NCI-H1694 (cell line): ENCODE data around the gene MGLL.
A peak's percentile ranks its signal among the peaks of the same experiment; 100 is the strongest.

Experiments used
- DNase-seq: peaks from one replicate; lab custom pipeline; 2025; lab: John Stamatoyannopoulos, UW

Gene MGLL

GRCh38 chr3:127741246-127741645 lies 81.1 kb downstream of the MGLL start:
- no peak for DNase-seq

- DNase-seq: no peak
These were observed 82.0 kb downstream of the MGLL start for GRCh38 chr3:127740136-127740915.

GRCh38 chr3:127739347-127740135 lies 82.8 kb downstream of the MGLL start:
- no peak for DNase-seq

GRCh38 chr3:127738192-127738840 lies 84.0 kb downstream of the MGLL start:
- no peak for DNase-seq

- DNase-seq: no peak
These were observed 85.3 kb downstream of the MGLL start for GRCh38 chr3:127736801-127737539.

GRCh38 chr3:127735767-127736693 lies 86.3 kb downstream of the MGLL start:
- no peak for DNase-seq

- DNase-seq: no peak
These were observed 87.4 kb downstream of the MGLL start for GRCh38 chr3:127734754-127735473.

GRCh38 chr3:127734181-127734720 lies 88.1 kb downstream of the MGLL start:
- DNase-seq: no peak

- no peak for DNase-seq
These were observed 88.5 kb downstream of the MGLL start for GRCh38 chr3:127733781-127734180.

GRCh38 chr3:127732879-127733350 lies 89.4 kb downstream of the MGLL start:
- DNase-seq: no peak

- DNase-seq: no peak
These were observed 90.0 kb downstream of the MGLL start for GRCh38 chr3:127732303-127732702.

- DNase-seq: no peak
These were observed 90.6 kb downstream of the MGLL start for GRCh38 chr3:127731546-127732289.

- DNase-seq: no peak
These were observed 91.5 kb downstream of the MGLL start for GRCh38 chr3:127730666-127731295.

- no peak for DNase-seq
These were observed 92.1 kb downstream of the MGLL start for GRCh38 chr3:127730171-127730570.

GRCh38 chr3:127729556-127730056 lies 92.7 kb downstream of the MGLL start:
- DNase-seq: no peak

GRCh38 chr3:127728417-127729015 lies 93.8 kb downstream of the MGLL start:
- no peak for DNase-seq

GRCh38 chr3:127726894-127727293 lies 95.4 kb downstream of the MGLL start:
- no peak for DNase-seq

- DNase-seq: peak; percentile 39
These were observed 99.2 kb downstream of the MGLL start for GRCh38 chr3:127723011-127723567.
